IMR-90 (cell line): ENCODE results near the gene TMBIM1. TPM values are rescaled to one million over a fixed set of nuclear protein-coding genes. Genes with fewer than 3 reads are reported as not detected.

ENCODE experiments used
- ATAC-seq: fragments of 200-7000 bp; cut with Tn5 transposase; 2 replicates; pipeline ENCODE4 v1.9.1; 2020; ENCODE audit warnings: low read depth, mild to moderate bottlenecking, moderate library complexity
- BruUV-seq: library from RNA; stranded (reverse); fragments of 400-500 nt; replicated peaks from 2 replicates; lab custom pipeline; 2021; lab: Mats Ljungman, UMichigan
- CTCF ChIA-PET: fragments of 300-600 bp; formaldehyde crosslinking; extraction: SDS; loops from one replicate; lab custom pipeline; 2021; ENCODE audit warnings: antibody characterized with exemption; lab: Yijun Ruan, JAX
- POLR2A ChIA-PET: fragments of 300-600 bp; sonication (Branson Sonifier 250); formaldehyde crosslinking; loops from one replicate; lab custom pipeline; 2022; ENCODE audit warnings: antibody characterized with exemption; ENCODE audit not compliant: unreplicated experiment; lab: Charles Lee
- DNase-seq: peaks from one replicate; pipeline ENCODE4 v3.0.0; 2013
- H2AFZ ChIP-seq: replicated peaks from 2 replicates; pipeline ENCODE3; 2013; ENCODE audit warnings: low read length, mild to moderate bottlenecking; ENCODE audit not compliant: poor library complexity
- H2AK5ac ChIP-seq: 2 replicates; pipeline ENCODE4 v1.6.1; 2013; ENCODE audit warnings: low read depth, low read length, inconsistent platforms
- H2AK9ac ChIP-seq: replicated peaks from 2 replicates; pipeline ENCODE3; 2013; ENCODE audit warnings: mild to moderate bottlenecking, low read depth, low read length, moderate library complexity; ENCODE audit not compliant: poor library complexity
- H2BK120ac ChIP-seq: 2 replicates; pipeline ENCODE4 v1.6.1; 2013; ENCODE audit warnings: low read depth, low read length, inconsistent platforms
- H2BK15ac ChIP-seq: 3 replicates; pipeline ENCODE4 v1.6.1; 2013; ENCODE audit warnings: low read depth, low read length, inconsistent platforms
- H2BK20ac ChIP-seq: 2 replicates; pipeline ENCODE4 v1.6.1; 2013; ENCODE audit warnings: low read depth, mild to moderate bottlenecking, inconsistent platforms, low read length, moderate library complexity
- H2BK5ac ChIP-seq: 2 replicates; pipeline ENCODE4 v1.6.1; 2013; ENCODE audit warnings: mild to moderate bottlenecking, low read depth, low read length, inconsistent platforms; ENCODE audit not compliant: poor library complexity, severe bottlenecking
- H3K14ac ChIP-seq: replicated peaks from 2 replicates; pipeline ENCODE4 v1.6.1; 2013; ENCODE audit warnings: low read depth, low read length, inconsistent platforms
- H3K18ac ChIP-seq: 2 replicates; pipeline ENCODE4 v1.6.1; 2013; ENCODE audit warnings: low read depth, low read length, control low read depth
- H3K23ac ChIP-seq: 2 replicates; pipeline ENCODE4 v1.6.1; 2013; ENCODE audit warnings: low read depth, low read length, inconsistent platforms
- H3K27ac ChIP-seq: 2 replicates; pipeline ENCODE4 v1.5.1; 2013; ENCODE audit warnings: mild to moderate bottlenecking, control low read depth, low read length; ENCODE audit not compliant: insufficient read depth
- H3K27me3 ChIP-seq: 2 replicates; pipeline ENCODE4 v1.6.1; 2013; ENCODE audit warnings: low read length; ENCODE audit not compliant: control insufficient read depth, insufficient read depth
- H3K36me3 ChIP-seq: 2 replicates; pipeline ENCODE4 v1.6.1; 2013; ENCODE audit warnings: low read length, mixed read lengths; ENCODE audit not compliant: control insufficient read depth, insufficient read depth
- H3K4ac ChIP-seq: 2 replicates; pipeline ENCODE4 v1.6.1; 2013; ENCODE audit warnings: low read depth, low read length, inconsistent platforms
- H3K4me1 ChIP-seq: 2 replicates; pipeline ENCODE4 v1.6.1; 2013; ENCODE audit warnings: low read length, mixed read lengths; ENCODE audit not compliant: control insufficient read depth, insufficient read depth
- H3K4me2 ChIP-seq: 2 replicates; pipeline ENCODE4 v1.6.1; 2013; ENCODE audit warnings: low read depth, mild to moderate bottlenecking, control low read depth, low read length, moderate library complexity
- H3K4me3 ChIP-seq: 2 replicates; pipeline ENCODE4 v1.5.1; 2013; ENCODE audit warnings: low read depth, mild to moderate bottlenecking, control low read depth, low read length, moderate library complexity; ENCODE audit not compliant: insufficient read depth
- H3K56ac ChIP-seq: 2 replicates; pipeline ENCODE4 v1.6.1; 2013; ENCODE audit warnings: low read length, inconsistent platforms; ENCODE audit not compliant: insufficient read depth; ENCODE audit errors: extremely low read depth
- H3K79me1 ChIP-seq, 2 experiments: 2 replicates each; pipeline ENCODE4 v1.6.1; 2013; ENCODE audit warnings: low read length in 2 of 2, inconsistent platforms in 1 of 2, low read depth in 1 of 2
- H3K9ac ChIP-seq: 2 replicates; pipeline ENCODE4 v1.6.1; 2013; ENCODE audit warnings: low read depth, low read length, control low read depth
- H3K9me1 ChIP-seq: 2 replicates; pipeline ENCODE4 v1.6.1; 2013; ENCODE audit warnings: low read length, inconsistent platforms; ENCODE audit not compliant: insufficient read depth
- H3K9me3 ChIP-seq: 2 replicates; pipeline ENCODE4 v1.6.1; 2013; ENCODE audit warnings: low read length; ENCODE audit not compliant: control insufficient read depth, insufficient read depth
- H4K20me1 ChIP-seq: 2 replicates; pipeline ENCODE4 v1.6.1; 2013; ENCODE audit warnings: low read length, inconsistent platforms; ENCODE audit not compliant: insufficient read depth
- H4K5ac ChIP-seq: 2 replicates; pipeline ENCODE4 v1.6.1; 2013; ENCODE audit warnings: mild to moderate bottlenecking, low read depth, low read length, control low read depth
- H4K8ac ChIP-seq, 2 experiments: 2 replicates each; pipeline ENCODE4 v1.6.1; 2013; ENCODE audit warnings: low read depth in 2 of 2, low read length in 2 of 2, control low read depth in 1 of 2, inconsistent platforms in 1 of 2
- H4K91ac ChIP-seq: 2 replicates; pipeline ENCODE4 v1.6.1; 2013; ENCODE audit warnings: low read depth, low read length, inconsistent platforms; ENCODE audit not compliant: insufficient read depth
- BHLHE40 ChIP-seq: fragments of 150-350 bp; IDR thresholded peaks from 2 replicates; pipeline ENCODE4 v1.6.1; 2016; ENCODE audit warnings: mild to moderate bottlenecking, low read depth, low read length
- CEBPB ChIP-seq: IDR thresholded peaks from 2 replicates; pipeline ENCODE4 v1.6.1; 2012; ENCODE audit warnings: low read depth, low read length, improper control_type of control experiment
- CHD1 ChIP-seq: IDR thresholded peaks from 2 replicates; pipeline ENCODE4 v1.6.1; 2012; ENCODE audit warnings: low read depth, low read length, improper control_type of control experiment
- FOS ChIP-seq: fragments of 150-350 bp; IDR thresholded peaks from 2 replicates; pipeline ENCODE4 v1.6.1; 2016; ENCODE audit warnings: low read depth, low read length
- MXI1 ChIP-seq: IDR thresholded peaks from 2 replicates; pipeline ENCODE4 v1.6.1; 2012; ENCODE audit warnings: low read depth, mild to moderate bottlenecking, low read length, moderate library complexity, borderline replicate concordance
- NFE2L2 ChIP-seq: fragments of 150-350 bp; IDR thresholded peaks from 2 replicates; pipeline ENCODE4 v1.6.1; 2016; ENCODE audit warnings: low read depth, mild to moderate bottlenecking, low read length
- POLR2A ChIP-seq: IDR thresholded peaks from 2 replicates; pipeline ENCODE4 v1.6.1; 2012; ENCODE audit warnings: mild to moderate bottlenecking, low read depth, low read length
- RAD21 ChIP-seq: IDR thresholded peaks from 2 replicates; pipeline ENCODE4 v1.6.1; 2012; ENCODE audit warnings: low read length, improper control_type of control experiment
- RCOR1 ChIP-seq: IDR thresholded peaks from 2 replicates; pipeline ENCODE4 v1.6.1; 2012; ENCODE audit warnings: mild to moderate bottlenecking, low read length, improper control_type of control experiment; ENCODE audit not compliant: insufficient replicate concordance
- RFX5 ChIP-seq: IDR thresholded peaks from 2 replicates; pipeline ENCODE4 v1.8.0; 2012; ENCODE audit warnings: low read depth, mild to moderate bottlenecking, low read length, moderate library complexity
- SMC3 ChIP-seq: fragments of 150-350 bp; IDR thresholded peaks from 2 replicates; pipeline ENCODE4 v1.6.1; 2016; ENCODE audit warnings: low read depth, mild to moderate bottlenecking, antibody characterized with exemption, low read length, moderate library complexity
- WGBS, 2 experiments: methylation state at CpG; one replicate each; pipeline versions ENCODE4 v1.1.5 to v1.1.7; 2013; ENCODE audit warnings: missing lambda C conversion rate in 2 of 2; ENCODE audit not compliant: insufficient read length in 1 of 2; ENCODE audit errors: extremely low coverage in 2 of 2; 5-methylcytosine and 5-hydroxymethylcytosine counted together
- dilution Hi-C: fragments of 300-500 bp; cut with HindIII; formaldehyde crosslinking; loops from one replicate; pipeline ENCODE4 v1.14.3; 2018; ENCODE audit warnings: low sequenced_read_pairs; ENCODE audit not compliant: unreplicated experiment
- in situ Hi-C: fragments of 300-500 bp; cut with MboI; formaldehyde crosslinking; loops from 3 replicates; pipeline ENCODE4 v1.14.3; 2019; ENCODE audit warnings: low sequenced_read_pairs, inconsistent platforms, mixed read lengths
- intact Hi-C: fragments of 100-400 bp; cut with micrococcal nuclease; formaldehyde crosslinking; loops from 2 replicates; pipeline ENCODE4 v1.10.0; 2022
- polyA plus RNA-seq, 3 experiments: library from polyadenylated mRNA; depleted of rRNA; stranded (reverse); fragments of >200 nt; gene quantifications; 2 replicates each; pipeline ENCODE4 v1.2.3, GENCODE V29; 2012; ENCODE audit warnings: low replicate concordance in 1 of 3
- total RNA-seq: library from RNA; depleted of rRNA; stranded (reverse); fragments of >200 nt; gene quantifications from 2 replicates; pipeline ENCODE4 v1.2.3, GENCODE V29; 2012
- TF ChIP-seq, protein P1 (sequence below): fragments of 150-350 bp; IDR thresholded peaks from 2 replicates; pipeline ENCODE4 v1.6.1; 2016; ENCODE audit warnings: low read depth, mild to moderate bottlenecking, low read length, moderate library complexity, borderline replicate concordance
- TF ChIP-seq, protein P2 (sequence below): conservative IDR thresholded peaks from 2 replicates; pipeline ENCODE4 v1.5.1; 2012; ENCODE audit warnings: mild to moderate bottlenecking, low read depth, low read length, improper control_type of control experiment

The TMBIM1 gene
- total and polyA plus RNA-seq, 2 of the 4 experiments (the other 2 are of a cell fraction), result 84.6 to 102 TPM

GRCh38 chr2:218256612-218257350 is 35.5 kb downstream of the TMBIM1 start:
- H3K4me2 ChIP-seq, result no peak overlapping the region
- H2AK9ac ChIP-seq, result no peak overlapping the region
- H2AFZ ChIP-seq, result no peak overlapping the region
- in situ Hi-C loops (no loop called here), dilution Hi-C loops (no loop called here), intact Hi-C loops (loop anchor here (5.0 kb wide), 1 partner anchor 69 kb away; no protein-coding TSS in a partner anchor)
- DNase-seq (no peak), ATAC-seq (no peak)
- H4K5ac ChIP-seq, result no peak overlapping the region
- no peak overlapping the region for H2BK120ac ChIP-seq
- no peaks in the 10 kb centered on the region for H3K27me3 ChIP-seq
- peaks cover 16 to 22% of the 10 kb centered on the region in 2 experiments for H3K79me1 ChIP-seq
- H4K20me1 ChIP-seq, result peaks cover 19% of the 10 kb centered on the region
- no peak overlapping the region for H3K4me3 ChIP-seq
- no peak overlapping the region for H2BK5ac ChIP-seq
- TF ChIP-seq RAD21 (no peak), CEBPB (no peak), RCOR1 (no peak), POLR2A (no peak), SMC3 (no peak), NFE2L2 (no peak), MXI1 (no peak), FOS (no peak), BHLHE40 (no peak), RFX5 (no peak), CHD1 (no peak)
- TF ChIP-seq, protein P1, sequence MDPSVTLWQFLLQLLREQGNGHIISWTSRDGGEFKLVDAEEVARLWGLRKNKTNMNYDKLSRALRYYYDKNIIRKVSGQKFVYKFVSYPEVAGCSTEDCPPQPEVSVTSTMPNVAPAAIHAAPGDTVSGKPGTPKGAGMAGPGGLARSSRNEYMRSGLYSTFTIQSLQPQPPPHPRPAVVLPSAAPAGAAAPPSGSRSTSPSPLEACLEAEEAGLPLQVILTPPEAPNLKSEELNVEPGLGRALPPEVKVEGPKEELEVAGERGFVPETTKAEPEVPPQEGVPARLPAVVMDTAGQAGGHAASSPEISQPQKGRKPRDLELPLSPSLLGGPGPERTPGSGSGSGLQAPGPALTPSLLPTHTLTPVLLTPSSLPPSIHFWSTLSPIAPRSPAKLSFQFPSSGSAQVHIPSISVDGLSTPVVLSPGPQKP, result no peak
- TF ChIP-seq, protein P2, sequence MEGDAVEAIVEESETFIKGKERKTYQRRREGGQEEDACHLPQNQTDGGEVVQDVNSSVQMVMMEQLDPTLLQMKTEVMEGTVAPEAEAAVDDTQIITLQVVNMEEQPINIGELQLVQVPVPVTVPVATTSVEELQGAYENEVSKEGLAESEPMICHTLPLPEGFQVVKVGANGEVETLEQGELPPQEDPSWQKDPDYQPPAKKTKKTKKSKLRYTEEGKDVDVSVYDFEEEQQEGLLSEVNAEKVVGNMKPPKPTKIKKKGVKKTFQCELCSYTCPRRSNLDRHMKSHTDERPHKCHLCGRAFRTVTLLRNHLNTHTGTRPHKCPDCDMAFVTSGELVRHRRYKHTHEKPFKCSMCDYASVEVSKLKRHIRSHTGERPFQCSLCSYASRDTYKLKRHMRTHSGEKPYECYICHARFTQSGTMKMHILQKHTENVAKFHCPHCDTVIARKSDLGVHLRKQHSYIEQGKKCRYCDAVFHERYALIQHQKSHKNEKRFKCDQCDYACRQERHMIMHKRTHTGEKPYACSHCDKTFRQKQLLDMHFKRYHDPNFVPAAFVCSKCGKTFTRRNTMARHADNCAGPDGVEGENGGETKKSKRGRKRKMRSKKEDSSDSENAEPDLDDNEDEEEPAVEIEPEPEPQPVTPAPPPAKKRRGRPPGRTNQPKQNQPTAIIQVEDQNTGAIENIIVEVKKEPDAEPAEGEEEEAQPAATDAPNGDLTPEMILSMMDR, result no peak
- H3K36me3 ChIP-seq, result peaks cover 35% of the 10 kb centered on the region
- no peak overlapping the region for H2BK15ac ChIP-seq
- no peak overlapping the region for H3K4ac ChIP-seq
- WGBS, 2 experiments, result 93% methylated on average over 6 of the region's 13 CpGs; no CpG with 5 or more reads in 1 of the 2 experiments
- no peak overlapping the region for H3K27ac ChIP-seq
- POLR2A ChIA-PET, result no interaction called here
- no peak overlapping the region for H2AK5ac ChIP-seq
- H3K9ac ChIP-seq, result no peak overlapping the region
- H4K91ac ChIP-seq, result no peak overlapping the region
- H3K4me1 ChIP-seq, result peaks cover 17% of the 10 kb centered on the region
- no TSS peak for BruUV-seq
- H3K9me1 ChIP-seq, result no peaks in the 10 kb centered on the region; the same call in 1 of the 2 replicates
- no peak overlapping the region for H3K56ac ChIP-seq
- H2BK20ac ChIP-seq, result no peak overlapping the region
- CTCF ChIA-PET, result interaction anchor here (0.6 kb wide), 1 partner anchor 14 kb away, joined by 3 read pairs; the partner anchor contains the start of genes AAMP and PNKD
- H4K8ac ChIP-seq, result no peak overlapping the region
- no peak overlapping the region for H3K18ac ChIP-seq
- H3K14ac ChIP-seq, result no peak overlapping the region
- H3K23ac ChIP-seq, result no peak overlapping the region
- no peaks in the 10 kb centered on the region for H3K9me3 ChIP-seq
